GM18511 (cell line): ENCODE data around the gene SENP3.

Experiments
- ATAC-seq: cut with Tn5 transposase; IDR thresholded peaks from one replicate; pipeline ENCODE4 v1.9.1; 2021; ENCODE audit warnings: mild to moderate bottlenecking, moderate library complexity; ENCODE audit not compliant: unreplicated experiment

SENP3 gene

GRCh38 chr17:7555320-7555948, 6.3 kb upstream of the SENP3 start:
- ATAC-seq, result no peak

GRCh38 chr17:7556627-7557026, 5.1 kb upstream of the SENP3 start:
- no peak for ATAC-seq

- no peak for ATAC-seq
Observed at GRCh38 chr17:7557147-7557764, 4.5 kb upstream of the SENP3 start.

- ATAC-seq, result no peak
Observed at GRCh38 chr17:7557775-7558543, 3.8 kb upstream of the SENP3 start.

- no peak for ATAC-seq
Observed at GRCh38 chr17:7558544-7559319, 3.0 kb upstream of the SENP3 start, which contains the start of gene TNFSF13. TSS of gene TNFSF13 (plus strand) at chr17:7558750. CDS start at chr17:7559040, 290 bp downstream.

- ATAC-seq, result no peak
Observed at GRCh38 chr17:7559320-7560171, 2.2 kb upstream of the SENP3 start.

- ATAC-seq, result no peak
Observed at GRCh38 chr17:7560172-7561027, 1.3 kb upstream of the SENP3 start.

GRCh38 chr17:7561028-7561575, 617 bp upstream of the SENP3 start:
- peak; percentile 61 for ATAC-seq

- ATAC-seq, result no peak
Observed at GRCh38 chr17:7562208-7562605, 488 bp downstream of the SENP3 start.

GRCh38 chr17:7563115-7563869, 1.6 kb downstream of the SENP3 start:
- no peak for ATAC-seq

- ATAC-seq, result no peak
Observed at GRCh38 chr17:7569571-7569970, 7.9 kb downstream of the SENP3 start.

- ATAC-seq, result no peak
Observed at GRCh38 chr17:7570351-7570750, 8.6 kb downstream of the SENP3 start.

GRCh38 chr17:7572338-7572587, 10.5 kb downstream of the SENP3 start:
- ATAC-seq, result no peak

- ATAC-seq, result peak; percentile 90
Observed at GRCh38 chr17:7572588-7573323, 11.0 kb downstream of the SENP3 start.

- peak; percentile 34 for ATAC-seq
Observed at GRCh38 chr17:7573324-7574080, 11.8 kb downstream of the SENP3 start.

GRCh38 chr17:7574176-7574953, 12.6 kb downstream of the SENP3 start:
- ATAC-seq, result no peak
